Mononuclear cell (primary cell): Measurements from ENCODE around the gene HDAC4. TPM values are rescaled to one million over a fixed set of nuclear protein-coding genes. Genes with fewer than 3 reads are reported as not detected.

Source experiments
- H3K27me3 ChIP-seq: 2 replicates; pipeline ENCODE4 v1.6.0; 2011; ENCODE audit warnings: low read length, control low read depth; ENCODE audit not compliant: insufficient read depth
- H3K4me1 ChIP-seq: 2 replicates; pipeline ENCODE4 v1.5.1; 2011; ENCODE audit warnings: mild to moderate bottlenecking, low read length, control low read depth; ENCODE audit not compliant: insufficient read depth
- H3K4me3 ChIP-seq: 2 replicates; pipeline ENCODE4 v1.5.1; 2011; ENCODE audit warnings: mild to moderate bottlenecking, low read length, moderate library complexity
- H3K9me3 ChIP-seq: 2 replicates; pipeline ENCODE4 v1.5.1; 2011; ENCODE audit warnings: low read depth, mild to moderate bottlenecking, control low read depth, low read length
- total RNA-seq: library from RNA; depleted of rRNA; stranded (reverse); fragments of >200 nt; gene quantifications from one replicate; pipeline ENCODE4 v1.2.3, GENCODE V29; 2012

Gene HDAC4
- total RNA-seq, 1 donor, result 27.7 TPM

DNA sequence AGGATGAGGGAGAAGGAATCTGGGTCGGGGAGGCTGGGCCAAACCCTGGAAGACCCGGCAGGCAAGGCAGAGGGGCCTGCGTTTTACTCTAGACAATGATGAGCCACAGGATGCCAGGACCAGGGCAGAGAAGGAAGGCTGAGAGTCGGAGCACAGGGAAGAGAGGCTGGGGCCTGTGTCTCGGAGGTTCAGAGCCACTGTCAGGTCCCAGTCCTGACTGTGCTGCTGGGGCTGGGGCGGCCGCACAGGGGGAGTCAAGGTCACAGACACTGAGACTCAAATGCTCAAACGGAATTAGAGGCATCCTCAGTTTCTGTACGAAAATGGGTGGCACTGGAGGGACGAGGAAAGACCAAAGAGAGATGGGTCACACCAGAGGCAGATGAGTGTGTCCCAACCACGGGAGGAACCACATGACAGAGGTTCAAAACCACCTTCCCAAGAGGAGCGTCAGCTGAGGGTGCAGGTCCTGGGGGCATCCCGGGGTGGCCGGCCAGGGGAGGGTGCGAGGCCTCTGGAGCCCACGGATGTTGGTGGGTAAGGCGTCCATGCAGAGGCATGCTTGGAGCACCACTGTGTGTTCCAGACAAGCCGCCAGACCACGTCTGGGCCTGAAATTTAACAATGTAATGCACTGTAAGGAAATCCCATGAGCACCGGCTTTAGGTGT, 14.7 kb downstream of the HDAC4 start:
- no peaks in the 10 kb centered on the region for H3K27me3 ChIP-seq
- peaks cover 10% of the 10 kb centered on the region for H3K4me1 ChIP-seq
- H3K9me3 ChIP-seq, result no peaks in the 10 kb centered on the region
- no peak overlapping the region for H3K4me3 ChIP-seq

DNA sequence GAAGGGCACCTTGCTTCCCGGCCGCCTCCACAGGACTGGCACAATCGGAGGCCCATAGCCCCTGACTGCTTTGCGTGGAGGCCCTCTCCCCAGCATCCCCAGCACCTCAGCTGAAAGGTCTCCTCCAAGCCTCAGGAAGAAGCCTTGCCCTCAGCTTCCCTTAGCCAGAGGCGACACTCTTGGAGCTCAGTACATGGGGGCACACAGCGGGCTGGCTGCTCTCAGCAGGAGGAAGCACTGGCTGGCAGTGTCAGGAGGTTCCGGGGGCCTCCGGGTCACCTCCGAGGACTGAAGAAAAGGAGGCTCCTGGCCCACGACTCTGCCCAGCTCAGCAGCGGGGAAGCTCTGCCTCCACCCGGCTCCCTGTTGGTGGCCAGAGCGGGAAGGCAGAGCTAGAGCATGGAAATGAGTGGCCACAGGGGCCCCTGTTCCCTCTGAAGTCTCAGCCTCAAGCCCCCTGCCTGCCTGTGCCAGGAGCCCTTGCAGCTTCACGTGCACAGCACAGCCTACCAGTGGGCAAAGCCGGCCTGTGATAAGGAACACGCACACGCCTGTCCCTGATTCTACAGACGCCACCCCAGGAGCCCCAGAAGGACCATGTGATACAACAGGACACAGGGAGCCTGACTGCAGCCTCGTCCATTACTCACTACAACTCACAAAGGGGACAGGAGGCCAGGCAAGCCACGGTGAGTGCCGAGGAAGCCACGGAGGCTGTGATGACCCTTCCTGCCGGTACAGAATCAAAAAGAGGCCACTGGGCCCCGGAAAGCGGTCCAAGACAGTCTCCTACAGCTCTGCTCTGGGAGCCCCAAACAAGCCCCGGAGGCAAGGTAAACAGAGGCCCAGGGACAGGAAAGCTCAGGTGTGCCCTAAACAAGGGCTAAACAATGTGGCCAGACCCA, 15.5 kb downstream of the HDAC4 start:
- Histone ChIP-seq H3K4me1 (peaks cover 16% of the 10 kb centered on the region), H3K27me3 (no peaks in the 10 kb centered on the region), H3K9me3 (no peaks in the 10 kb centered on the region), H3K4me3 (no peak overlapping the region)

GRCh38 chr2:239383759-239384156, 17.1 kb downstream of the HDAC4 start:
- H3K4me3 ChIP-seq, result no peak overlapping the region
- no peaks in the 10 kb centered on the region for H3K27me3 ChIP-seq
- no peaks in the 10 kb centered on the region for H3K9me3 ChIP-seq
- peaks cover 26% of the 10 kb centered on the region for H3K4me1 ChIP-seq

- H3K4me3 ChIP-seq, result no peak overlapping the region
- H3K4me1 ChIP-seq, result peaks cover 30% of the 10 kb centered on the region
Measured at GRCh38 chr2:239383036-239383758, 17.6 kb downstream of the HDAC4 start.

GRCh38 chr2:239382384-239382880, 18.4 kb downstream of the HDAC4 start:
- H3K27me3 ChIP-seq, result no peaks in the 10 kb centered on the region
- H3K4me3 ChIP-seq, result no peak overlapping the region
- H3K4me1 ChIP-seq, result peaks cover 30% of the 10 kb centered on the region
- no peaks in the 10 kb centered on the region for H3K9me3 ChIP-seq

More at GRCh38 chr2:239383036-239383758, 17.6 kb downstream of the HDAC4 start:
- Histone ChIP-seq H3K27me3 (no peaks in the 10 kb centered on the region), H3K9me3 (no peaks in the 10 kb centered on the region)

GRCh38 chr2:239381709-239382134, 19.1 kb downstream of the HDAC4 start:
- no peaks in the 10 kb centered on the region for H3K27me3 ChIP-seq
- peaks cover 30% of the 10 kb centered on the region for H3K4me1 ChIP-seq
- H3K4me3 ChIP-seq, result no peak overlapping the region
- H3K9me3 ChIP-seq, result no peaks in the 10 kb centered on the region

DNA sequence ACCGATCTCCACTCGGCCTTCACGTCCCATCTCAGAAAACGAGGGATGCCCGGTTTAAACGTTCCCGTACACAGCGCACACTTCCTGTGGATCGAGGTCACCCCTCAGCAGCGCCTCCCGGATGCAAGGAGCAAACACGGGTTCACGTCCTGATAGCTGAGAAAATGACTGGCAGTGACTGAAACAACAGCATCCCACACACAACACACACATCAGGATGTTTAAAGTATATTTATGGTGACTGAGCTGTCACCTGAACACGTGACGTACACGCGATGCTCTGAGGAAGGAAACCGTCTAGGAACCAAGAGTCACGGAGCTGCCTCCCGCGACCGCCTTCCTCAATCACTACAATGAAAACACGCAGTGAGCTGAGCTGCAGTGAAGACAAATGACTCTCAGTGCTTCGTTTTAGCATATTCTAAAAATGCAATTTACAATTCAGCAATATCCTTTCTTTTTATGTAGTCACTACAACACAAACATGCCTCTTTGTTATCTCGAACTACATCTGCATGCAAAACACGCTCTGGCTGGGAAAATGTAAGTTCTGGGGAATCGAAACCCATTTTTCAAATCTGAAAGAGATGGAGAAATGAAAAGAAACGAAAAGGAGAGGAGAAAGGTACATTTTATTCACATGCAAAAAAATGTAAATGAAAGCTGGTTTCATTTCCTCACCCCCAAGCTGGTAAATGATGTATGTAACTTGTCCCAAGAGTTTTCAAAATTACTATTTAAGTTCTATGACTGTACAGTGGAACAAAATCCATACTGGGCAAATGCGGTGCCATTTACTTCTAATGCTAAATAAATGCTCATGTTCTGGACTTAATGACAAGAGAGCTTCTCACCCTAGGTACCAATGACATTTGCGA, 19.8 kb downstream of the HDAC4 start:
- Histone ChIP-seq H3K4me1 (peaks cover 30% of the 10 kb centered on the region), H3K4me3 (peak overlapping the region; percentile 14), H3K9me3 (no peaks in the 10 kb centered on the region), H3K27me3 (no peaks in the 10 kb centered on the region)

GRCh38 chr2:239379641-239380170, 21.1 kb downstream of the HDAC4 start:
- no peaks in the 10 kb centered on the region for H3K27me3 ChIP-seq
- H3K4me1 ChIP-seq, result peaks cover 30% of the 10 kb centered on the region
- no peaks in the 10 kb centered on the region for H3K9me3 ChIP-seq
- no peak overlapping the region for H3K4me3 ChIP-seq

GRCh38 chr2:239378918-239379640, 21.7 kb downstream of the HDAC4 start:
- H3K4me1 ChIP-seq, result peaks cover 30% of the 10 kb centered on the region
- no peaks in the 10 kb centered on the region for H3K27me3 ChIP-seq
- no peaks in the 10 kb centered on the region for H3K9me3 ChIP-seq
- no peak overlapping the region for H3K4me3 ChIP-seq

DNA sequence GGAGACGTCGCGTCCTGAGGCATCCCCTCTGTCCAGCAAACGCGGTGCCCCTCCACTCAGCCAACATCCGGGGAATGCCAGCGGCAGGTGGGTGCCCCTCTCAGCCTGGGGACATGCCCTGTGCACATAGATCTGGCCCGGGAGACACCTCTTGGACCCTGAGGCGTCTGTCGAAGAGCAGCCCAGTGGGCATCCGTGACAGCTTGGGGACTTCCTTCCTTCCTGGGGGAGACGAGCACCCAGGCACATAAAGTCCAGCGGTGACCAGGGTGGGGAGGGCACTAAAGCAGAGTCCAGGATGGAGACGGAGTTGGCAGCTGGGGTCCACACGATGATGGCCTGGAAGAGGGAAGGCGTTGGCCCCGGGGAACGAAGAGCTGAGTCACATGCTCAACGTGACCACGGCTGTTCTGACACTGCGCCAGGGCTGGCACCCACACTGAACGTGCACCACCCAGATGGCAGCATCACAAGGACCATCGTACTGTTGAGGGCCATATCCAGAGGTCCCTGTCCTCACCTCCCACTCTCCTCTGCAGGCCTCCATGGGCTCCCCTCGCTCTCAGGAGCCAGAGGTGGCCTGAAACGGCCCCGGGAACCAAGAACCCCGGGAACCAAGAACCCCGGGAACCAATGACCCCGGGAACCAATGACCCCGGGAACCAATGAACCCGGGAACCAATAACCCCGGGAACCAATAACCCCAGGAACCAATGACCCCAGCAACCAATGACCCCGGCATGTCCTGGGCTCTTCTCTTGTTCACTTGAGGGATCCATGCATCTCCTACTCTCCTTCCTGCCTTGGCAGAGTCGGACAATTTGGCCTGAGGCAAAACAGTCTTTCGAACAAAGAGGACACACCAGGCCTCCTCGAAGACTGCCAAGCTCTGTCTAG, 22.6 kb downstream of the HDAC4 start:
- Histone ChIP-seq H3K9me3 (no peaks in the 10 kb centered on the region), H3K4me3 (no peak overlapping the region), H3K4me1 (peaks cover 30% of the 10 kb centered on the region), H3K27me3 (no peaks in the 10 kb centered on the region)

DNA sequence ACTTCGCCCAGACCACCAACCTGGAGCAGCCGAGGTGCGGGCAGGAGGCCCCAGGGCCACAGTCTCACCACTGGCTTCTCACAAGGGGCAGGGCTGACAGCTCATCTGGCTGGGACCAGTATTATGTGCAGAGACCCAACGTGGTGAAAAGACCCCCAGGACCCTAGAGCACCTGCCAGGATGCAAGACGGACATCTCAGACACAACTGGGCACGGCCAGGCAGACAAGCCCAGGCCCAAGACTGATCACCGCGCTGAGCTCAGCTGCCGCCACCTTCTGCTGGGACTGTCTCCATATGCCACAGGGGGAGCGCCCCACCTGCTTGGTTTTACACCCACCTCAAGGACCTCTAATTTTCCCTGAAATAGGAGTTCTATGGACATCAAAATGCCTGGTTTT, 23.2 kb downstream of the HDAC4 start:
- H3K9me3 ChIP-seq, result no peaks in the 10 kb centered on the region
- no peaks in the 10 kb centered on the region for H3K27me3 ChIP-seq
- H3K4me1 ChIP-seq, result peaks cover 30% of the 10 kb centered on the region
- no peak overlapping the region for H3K4me3 ChIP-seq

DNA sequence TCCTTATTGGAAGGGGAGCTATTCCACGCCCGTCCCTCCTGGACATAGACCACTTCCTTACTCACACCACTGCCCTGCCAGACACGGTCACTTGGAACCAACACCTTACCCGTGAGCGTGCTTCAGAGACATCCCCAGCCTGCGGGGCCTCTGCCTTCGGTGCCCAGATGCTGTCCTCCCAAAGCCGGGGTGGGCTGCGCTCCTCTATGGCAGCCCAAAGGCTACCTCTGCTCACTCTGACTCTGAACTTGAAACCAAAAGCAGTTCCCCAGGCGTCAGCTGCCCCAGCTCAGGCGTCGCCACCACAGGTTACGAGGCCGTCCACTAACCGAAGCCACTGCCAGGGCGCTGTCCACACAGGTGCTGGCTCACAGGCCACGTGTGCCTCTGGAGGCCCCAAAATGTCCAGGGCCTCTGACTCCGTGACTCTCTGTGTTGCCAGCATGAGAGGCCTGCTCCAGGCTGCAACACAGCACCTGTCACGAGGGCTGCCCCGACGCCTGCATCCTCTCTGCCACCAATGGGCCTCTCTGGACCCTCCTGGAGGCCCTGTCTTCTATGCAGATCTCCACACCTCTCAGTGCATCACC, 23.8 kb downstream of the HDAC4 start:
- Histone ChIP-seq H3K9me3 (no peaks in the 10 kb centered on the region), H3K4me1 (peaks cover 29% of the 10 kb centered on the region)

More for the DNA sequence above, 23.8 kb downstream of the HDAC4 start:
- H3K27me3 ChIP-seq, result no peaks in the 10 kb centered on the region
- no peak overlapping the region for H3K4me3 ChIP-seq
